ENCODE results near the gene BCL10.

BCL10 gene
- 32.7 to 70.9 (median 51.1) reads per million in 9 experiments for total RNA-seq

- Mint-ChIP-seq H3K27ac (peak within 1 kb of the TSS; percentile 92 to 94), H3K9me3 (no peaks in the 10 kb centered on the region), H3K4me3 (peak within 1 kb of the TSS; percentile 83), H3K4me1 (ENCODE audit: low read depth in 2 of 2) (peaks cover 31 to 42% of the 10 kb centered on the region in 2 donors), H3K36me3 (ENCODE audit: insufficient read depth) (peaks cover 19% of the 10 kb centered on the region), H3K27me3 (peaks cover 0 to 10% of the 10 kb centered on the region in 2 donors)
- peak; percentile 94 for ATAC-seq (replicated peaks)
- DNase-seq, result peak; percentile 96 to 98 (median 98)
These were observed at the start of gene BCL10 for GRCh38 chr1:85276215-85276977. BCL10 (minus strand) TSS chr1:85276632; CDS start chr1:85276352, 280 bp downstream.

- H3K4me1 Mint-ChIP-seq (ENCODE audit: low read depth in 2 of 2), result no peaks in the 10 kb centered on the region
- no peaks in the 10 kb centered on the region for H3K36me3 Mint-ChIP-seq (ENCODE audit: insufficient read depth)
- peaks cover 27 to 29% of the 10 kb centered on the region in 2 donors for H3K27me3 Mint-ChIP-seq
- DNase-seq, result no peak
- H3K27ac Mint-ChIP-seq, result no peak overlapping the region
- no peak overlapping the region for H3K4me3 Mint-ChIP-seq
- no peaks in the 10 kb centered on the region for H3K9me3 Mint-ChIP-seq
- no peak for ATAC-seq (replicated peaks)
These were observed 49.5 kb upstream of the BCL10 start for GRCh38 chr1:85325920-85326319.

GRCh38 chr1:85323770-85324169 is 47.3 kb upstream of the BCL10 start:
- ATAC-seq (replicated peaks), result no peak
- peaks cover 40% of the 10 kb centered on the region in 2 donors for H3K27me3 Mint-ChIP-seq
- no peaks in the 10 kb centered on the region for H3K36me3 Mint-ChIP-seq (ENCODE audit: insufficient read depth)
- H3K9me3 Mint-ChIP-seq, result no peaks in the 10 kb centered on the region
- H3K4me3 Mint-ChIP-seq, result no peak overlapping the region
- H3K27ac Mint-ChIP-seq, result no peak overlapping the region
- H3K4me1 Mint-ChIP-seq (ENCODE audit: low read depth in 2 of 2), result peaks cover 0 to 3% of the 10 kb centered on the region in 2 donors
- DNase-seq, result no peak

- DNase-seq (no peak), ATAC-seq (replicated peaks) (no peak)
- Mint-ChIP-seq H3K36me3 (ENCODE audit: insufficient read depth) (no peaks in the 10 kb centered on the region), H3K4me3 (no peak overlapping the region), H3K9me3 (no peaks in the 10 kb centered on the region), H3K27ac (no peak overlapping the region), H3K4me1 (ENCODE audit: low read depth in 2 of 2) (peaks cover 0 to 3% of the 10 kb centered on the region in 2 donors), H3K27me3 (peaks cover 48 to 51% of the 10 kb centered on the region in 2 donors)
These were observed 46.2 kb upstream of the BCL10 start for GRCh38 chr1:85322655-85323054.

GRCh38 chr1:85321237-85321964 is 45.0 kb upstream of the BCL10 start:
- ATAC-seq (replicated peaks), result peak; percentile 56
- Mint-ChIP-seq H3K27me3 (peaks cover 61 to 64% of the 10 kb centered on the region in 2 donors), H3K9me3 (no peaks in the 10 kb centered on the region), H3K27ac (no peak overlapping the region), H3K4me3 (no peak overlapping the region), H3K36me3 (ENCODE audit: insufficient read depth) (no peaks in the 10 kb centered on the region), H3K4me1 (ENCODE audit: low read depth in 2 of 2) (peaks cover 0 to 3% of the 10 kb centered on the region in 2 donors)
- DNase-seq, result no peak

- ATAC-seq (replicated peaks) (no peak), DNase-seq (no peak)
- Mint-ChIP-seq H3K27me3 (peaks cover 57 to 69% of the 10 kb centered on the region in 2 donors), H3K4me3 (no peak overlapping the region), H3K4me1 (ENCODE audit: low read depth in 2 of 2) (peaks cover 0 to 3% of the 10 kb centered on the region in 2 donors), H3K9me3 (no peaks in the 10 kb centered on the region), H3K27ac (no peak overlapping the region), H3K36me3 (ENCODE audit: insufficient read depth) (no peaks in the 10 kb centered on the region)
These were observed 44.1 kb upstream of the BCL10 start for GRCh38 chr1:85320371-85321131.

- no peaks in the 10 kb centered on the region for H3K9me3 Mint-ChIP-seq
- no peak overlapping the region for H3K27ac Mint-ChIP-seq
- H3K4me1 Mint-ChIP-seq (ENCODE audit: low read depth in 2 of 2), result peaks cover 0 to 3% of the 10 kb centered on the region in 2 donors
- no peak overlapping the region for H3K4me3 Mint-ChIP-seq
- H3K27me3 Mint-ChIP-seq, result peaks cover 53 to 67% of the 10 kb centered on the region in 2 donors
- ATAC-seq (replicated peaks) (no peak), DNase-seq (no peak)
- no peaks in the 10 kb centered on the region for H3K36me3 Mint-ChIP-seq (ENCODE audit: insufficient read depth)
These were observed 43.5 kb upstream of the BCL10 start for GRCh38 chr1:85319931-85320330.

- no peaks in the 10 kb centered on the region for H3K36me3 Mint-ChIP-seq (ENCODE audit: insufficient read depth)
- peaks cover 0 to 3% of the 10 kb centered on the region in 2 donors for H3K4me1 Mint-ChIP-seq (ENCODE audit: low read depth in 2 of 2)
- no peak overlapping the region for H3K27ac Mint-ChIP-seq
- ATAC-seq (replicated peaks), result no peak
- H3K27me3 Mint-ChIP-seq, result peaks cover 53 to 67% of the 10 kb centered on the region in 2 donors
- no peaks in the 10 kb centered on the region for H3K9me3 Mint-ChIP-seq
- no peak overlapping the region for H3K4me3 Mint-ChIP-seq
- no peak for DNase-seq
These were observed 43.1 kb upstream of the BCL10 start for GRCh38 chr1:85319491-85319890.

GRCh38 chr1:85318217-85318616 is 41.8 kb upstream of the BCL10 start:
- H3K4me1 Mint-ChIP-seq (ENCODE audit: low read depth in 2 of 2), result peaks cover 0 to 3% of the 10 kb centered on the region in 2 donors
- H3K4me3 Mint-ChIP-seq, result no peak overlapping the region
- DNase-seq, result no peak
- peaks cover 59 to 79% of the 10 kb centered on the region in 2 donors for H3K27me3 Mint-ChIP-seq
- H3K9me3 Mint-ChIP-seq, result no peaks in the 10 kb centered on the region
- H3K27ac Mint-ChIP-seq, result no peak overlapping the region
- H3K36me3 Mint-ChIP-seq (ENCODE audit: insufficient read depth), result no peaks in the 10 kb centered on the region
- no peak for ATAC-seq (replicated peaks)

- Mint-ChIP-seq H3K4me3 (no peak overlapping the region), H3K4me1 (ENCODE audit: low read depth in 2 of 2) (peaks cover 0 to 3% of the 10 kb centered on the region in 2 donors), H3K27ac (no peak overlapping the region), H3K9me3 (no peaks in the 10 kb centered on the region), H3K27me3 (peaks cover 66 to 82% of the 10 kb centered on the region in 2 donors), H3K36me3 (ENCODE audit: insufficient read depth) (no peaks in the 10 kb centered on the region)
- no peak for DNase-seq
- ATAC-seq (replicated peaks), result no peak
These were observed 41.1 kb upstream of the BCL10 start for GRCh38 chr1:85317560-85317959.

GRCh38 chr1:85316321-85316720 is 39.9 kb upstream of the BCL10 start:
- no peak overlapping the region for H3K4me3 Mint-ChIP-seq
- no peak overlapping the region for H3K27ac Mint-ChIP-seq
- DNase-seq (no peak), ATAC-seq (replicated peaks) (no peak)
- no peaks in the 10 kb centered on the region for H3K9me3 Mint-ChIP-seq
- H3K27me3 Mint-ChIP-seq, result peaks cover 75 to 91% of the 10 kb centered on the region in 2 donors
- no peaks in the 10 kb centered on the region for H3K36me3 Mint-ChIP-seq (ENCODE audit: insufficient read depth)
- peaks cover 0 to 3% of the 10 kb centered on the region in 2 donors for H3K4me1 Mint-ChIP-seq (ENCODE audit: low read depth in 2 of 2)

- Mint-ChIP-seq H3K36me3 (ENCODE audit: insufficient read depth) (no peaks in the 10 kb centered on the region), H3K4me1 (ENCODE audit: low read depth in 2 of 2) (peaks cover 0 to 2% of the 10 kb centered on the region in 2 donors), H3K27me3 (peaks cover 74 to 90% of the 10 kb centered on the region in 2 donors), H3K4me3 (no peak overlapping the region), H3K9me3 (no peaks in the 10 kb centered on the region), H3K27ac (no peak overlapping the region)
- ATAC-seq (replicated peaks), result no peak
- DNase-seq, result no peak
These were observed 39.4 kb upstream of the BCL10 start for GRCh38 chr1:85315789-85316188.

GRCh38 chr1:85314726-85315125 is 38.3 kb upstream of the BCL10 start:
- H3K27me3 Mint-ChIP-seq, result peaks cover 74 to 90% of the 10 kb centered on the region in 2 donors
- no peaks in the 10 kb centered on the region for H3K36me3 Mint-ChIP-seq (ENCODE audit: insufficient read depth)
- DNase-seq (no peak), ATAC-seq (replicated peaks) (no peak)
- H3K4me3 Mint-ChIP-seq, result no peak overlapping the region
- no peaks in the 10 kb centered on the region for H3K9me3 Mint-ChIP-seq
- H3K27ac Mint-ChIP-seq, result no peak overlapping the region
- H3K4me1 Mint-ChIP-seq (ENCODE audit: low read depth in 2 of 2), result no peaks in the 10 kb centered on the region

Measured in effector memory CD8-positive, alpha-beta T cell (primary cell).